CD4-positive, alpha-beta T cell treated with Interleukin-17A for 4 hours (primary cell): ENCODE data around the gene CLIC1.
"Not testable (repeated sequence)": the region's sequence is repeated elsewhere in the genome, so short reads cannot be mapped to it uniquely, and the experiment has no call there.

Experiments
- DNase-seq: peaks from one replicate; pipeline ENCODE4 v3.0.0-alpha.2; 2020; ENCODE audit warnings: mixed read lengths

CLIC1 gene

GRCh38 chr6:31721351-31722020 is 14.8 kb downstream of the CLIC1 start, which contains the start of gene LY6G6C:
Gene LY6G6C (minus strand): TSS chr6:31721746. CDS start chr6:31721679, 67 bp downstream.
- DNase-seq, result no peak

GRCh38 chr6:31720196-31720770 is 16.0 kb downstream of the CLIC1 start:
- DNase-seq, result no peak

- no peak for DNase-seq
Observed at GRCh38 chr6:31719001-31719400, 17.3 kb downstream of the CLIC1 start.

- DNase-seq, result no peak
Observed at GRCh38 chr6:31718265-31718664, 18.1 kb downstream of the CLIC1 start.

GRCh38 chr6:31717499-31718222 is 18.7 kb downstream of the CLIC1 start:
- DNase-seq, result no peak

GRCh38 chr6:31715022-31715958 is 21.0 kb downstream of the CLIC1 start, which contains the start of gene LY6G6D:
Gene LY6G6D (plus strand): TSS chr6:31715348. CDS start chr6:31715356, 8 bp downstream.
- DNase-seq, result no peak

GRCh38 chr6:31713991-31714684 is 22.2 kb downstream of the CLIC1 start:
- DNase-seq, result no peak

GRCh38 chr6:31713465-31713864 is 22.9 kb downstream of the CLIC1 start:
- DNase-seq, result no peak

- peak; percentile 49 for DNase-seq
Observed at GRCh38 chr6:31712296-31712695, 24.0 kb downstream of the CLIC1 start.

GRCh38 chr6:31711233-31711632 is 25.1 kb downstream of the CLIC1 start:
- no peak for DNase-seq

- no peak for DNase-seq
Observed at GRCh38 chr6:31710523-31711219, 25.7 kb downstream of the CLIC1 start.

GRCh38 chr6:31709157-31709556 is 27.2 kb downstream of the CLIC1 start:
- not testable (repeated sequence) for DNase-seq

GRCh38 chr6:31708224-31708623 is 28.1 kb downstream of the CLIC1 start:
- DNase-seq, result no peak

GRCh38 chr6:31707701-31708100 is 28.6 kb downstream of the CLIC1 start:
- DNase-seq, result no peak

- no peak for DNase-seq
Observed at GRCh38 chr6:31706599-31706998, 29.7 kb downstream of the CLIC1 start, which contains the start of gene LY6G6F. Gene LY6G6F (plus strand): TSS chr6:31706866. CDS start chr6:31706907, 41 bp downstream.

- DNase-seq, result no peak
Observed at GRCh38 chr6:31705931-31706330, 30.4 kb downstream of the CLIC1 start.

- peak; percentile 99 for DNase-seq
Observed at GRCh38 chr6:31702819-31703716, 33.3 kb downstream of the CLIC1 start, which contains the start of gene ABHD16A. Gene ABHD16A (minus strand): TSS chr6:31703324. CDS start chr6:31703281, 43 bp downstream.

- no peak for DNase-seq
Observed at GRCh38 chr6:31702405-31702818, 33.9 kb downstream of the CLIC1 start.

GRCh38 chr6:31701666-31702404 is 34.5 kb downstream of the CLIC1 start:
- no peak for DNase-seq
